MM.1S (cell line): Measurements from ENCODE around the gene LMBR1L.

Source experiments
- DNase-seq: peaks from one replicate; pipeline ENCODE4 v3.0.0-alpha.2; 2015
- H2AFZ ChIP-seq: fragments of 300-600 bp; sonication (generic); 2 replicates; pipeline ENCODE4 v1.6.0; 2016; ENCODE audit warnings: antibody characterized with exemption, low read length
- H3F3A ChIP-seq: fragments of 300-600 bp; sonication (generic); 2 replicates; pipeline ENCODE4 v1.6.1; 2016; ENCODE audit warnings: mild to moderate bottlenecking, antibody characterized with exemption, low read length, moderate library complexity, mixed read lengths; ENCODE audit not compliant: insufficient read depth
- H3K27ac ChIP-seq: fragments of 300-600 bp; sonication (generic); 2 replicates; pipeline ENCODE4 v1.5.1; 2016; ENCODE audit warnings: mild to moderate bottlenecking, low read length
- H3K27me3 ChIP-seq: fragments of 300-600 bp; sonication (generic); replicated peaks from 2 replicates; pipeline ENCODE4 v1.6.0; 2016; ENCODE audit warnings: low read length; ENCODE audit not compliant: insufficient read depth
- H3K36me3 ChIP-seq: fragments of 300-600 bp; sonication (generic); replicated peaks from 2 replicates; pipeline ENCODE4 v1.6.1; 2016; ENCODE audit warnings: mild to moderate bottlenecking, low read length, mixed read lengths; ENCODE audit not compliant: insufficient read depth
- H3K4me1 ChIP-seq: fragments of 300-600 bp; sonication (generic); 2 replicates; pipeline ENCODE4 v1.6.1; 2016; ENCODE audit warnings: low read length, mixed read lengths
- H3K4me2 ChIP-seq: fragments of 300-600 bp; sonication (generic); 2 replicates; pipeline ENCODE4 v1.6.0; 2016; ENCODE audit warnings: low read depth, low read length
- H3K4me3 ChIP-seq: fragments of 300-600 bp; sonication (generic); 2 replicates; pipeline ENCODE4 v1.5.1; 2016; ENCODE audit warnings: low read length, mixed read lengths
- H3K79me2 ChIP-seq: fragments of 300-600 bp; sonication (generic); 2 replicates; pipeline ENCODE4 v1.6.1; 2016; ENCODE audit warnings: mixed run types, low read length, mixed read lengths
- H3K9ac ChIP-seq: fragments of 300-600 bp; sonication (generic); 2 replicates; pipeline ENCODE4 v1.6.1; 2016; ENCODE audit warnings: low read length, mixed read lengths
- H3K9me2 ChIP-seq: fragments of 300-600 bp; sonication (generic); replicated peaks from 2 replicates; pipeline ENCODE4 v1.6.1; 2016; ENCODE audit warnings: mild to moderate bottlenecking, low read length, mixed read lengths; ENCODE audit not compliant: insufficient read depth
- H3K9me3 ChIP-seq: fragments of 300-600 bp; sonication (generic); replicated peaks from 2 replicates; pipeline ENCODE4 v1.6.1; 2016; ENCODE audit warnings: mild to moderate bottlenecking, low read length, mixed read lengths; ENCODE audit not compliant: insufficient read depth
- H4K20me1 ChIP-seq: fragments of 300-600 bp; sonication (generic); 2 replicates; pipeline ENCODE4 v1.6.1; 2016; ENCODE audit warnings: mild to moderate bottlenecking, low read length, moderate library complexity, mixed read lengths; ENCODE audit not compliant: insufficient read depth
- CTCF ChIP-seq: fragments of 300-600 bp; sonication (generic); IDR thresholded peaks from 2 replicates; pipeline ENCODE4 v1.5.1; 2016; ENCODE audit warnings: antibody characterized with exemption, low read length, mixed read lengths
- EZH2 ChIP-seq: fragments of 300-600 bp; sonication (generic); optimal IDR thresholded peaks from 2 replicates; pipeline ENCODE3; 2017; ENCODE audit warnings: low read depth, mild to moderate bottlenecking, antibody characterized with exemption, low read length, mixed read lengths
- EZH2phosphoT487 ChIP-seq: fragments of 300-600 bp; sonication (generic); IDR thresholded peaks from 2 replicates; pipeline ENCODE4 v1.6.1; 2018; ENCODE audit warnings: antibody characterized with exemption, low read length

The LMBR1L gene

GRCh38 chr12:49131051-49131893 is 20.6 kb upstream of the LMBR1L start, which contains the start of gene TUBA1B:
Gene TUBA1B, minus strand, starts transcription at chr12:49131395. Its CDS starts 95 bp downstream, at chr12:49131300.
- no peaks in the 10 kb centered on the region for H3K27me3 ChIP-seq
- H3F3A ChIP-seq = peaks cover 55% of the 10 kb centered on the region
- peak; percentile 91 for DNase-seq
- H3K36me3 ChIP-seq = peaks cover 13% of the 10 kb centered on the region
- H3K9me2 ChIP-seq = no peaks in the 10 kb centered on the region
- H3K9me3 ChIP-seq = no peaks in the 10 kb centered on the region
- H3K9ac ChIP-seq = peak within 1 kb of the TSS; percentile 100
- H4K20me1 ChIP-seq = peaks cover 21% of the 10 kb centered on the region
- peak within 1 kb of the TSS; percentile 62 for H2AFZ ChIP-seq
- peaks cover 45% of the 10 kb centered on the region for H3K79me2 ChIP-seq
- H3K27ac ChIP-seq = peak within 1 kb of the TSS; percentile 100
- TF ChIP-seq EZH2phosphoT487 (no peak), CTCF (no peak), EZH2 (no peak)
- peak within 1 kb of the TSS; percentile 96 for H3K4me2 ChIP-seq
- H3K4me3 ChIP-seq = peak within 1 kb of the TSS; percentile 93
- peaks cover 12% of the 10 kb centered on the region for H3K4me1 ChIP-seq

- Histone ChIP-seq H3F3A (peaks cover 59% of the 10 kb centered on the region), H3K27ac (peak overlapping the region; percentile 100)
Observed at GRCh38 chr12:49130151-49131050, 19.8 kb upstream of the LMBR1L start.

More at GRCh38 chr12:49130151-49131050, 19.8 kb upstream of the LMBR1L start:
- DNase-seq = peak; percentile 93
- no peak for TF ChIP-seq EZH2
- TF ChIP-seq CTCF = peak; percentile 94
- Histone ChIP-seq H3K4me2 (peak overlapping the region; percentile 96), H3K36me3 (peaks cover 13% of the 10 kb centered on the region), H3K4me3 (peak overlapping the region; percentile 93), H3K9me3 (no peaks in the 10 kb centered on the region), H3K4me1 (peaks cover 12% of the 10 kb centered on the region), H2AFZ (peak overlapping the region; percentile 55), H3K79me2 (peaks cover 45% of the 10 kb centered on the region), H4K20me1 (peaks cover 21% of the 10 kb centered on the region), H3K9me2 (no peaks in the 10 kb centered on the region), H3K27me3 (no peaks in the 10 kb centered on the region), H3K9ac (peak overlapping the region; percentile 100)
